IMR-90 (cell line): Measurements from ENCODE around the gene ATF7IP. TPM values are rescaled to one million over a fixed set of nuclear protein-coding genes. Genes with fewer than 3 reads are reported as not detected.

ENCODE experiments used
- ATAC-seq: fragments of 200-7000 bp; cut with Tn5 transposase; 2 replicates; pipeline ENCODE4 v1.9.1; 2020; ENCODE audit warnings: low read depth, mild to moderate bottlenecking, moderate library complexity
- BruUV-seq: library from RNA; stranded (reverse); fragments of 400-500 nt; replicated peaks from 2 replicates; lab custom pipeline; 2021; lab: Mats Ljungman, UMichigan
- CTCF ChIA-PET: fragments of 300-600 bp; formaldehyde crosslinking; extraction: SDS; loops from one replicate; lab custom pipeline; 2021; ENCODE audit warnings: antibody characterized with exemption; lab: Yijun Ruan, JAX
- POLR2A ChIA-PET: fragments of 300-600 bp; sonication (Branson Sonifier 250); formaldehyde crosslinking; loops from one replicate; lab custom pipeline; 2022; ENCODE audit warnings: antibody characterized with exemption; ENCODE audit not compliant: unreplicated experiment; lab: Charles Lee
- DNase-seq: peaks from one replicate; pipeline ENCODE4 v3.0.0; 2013
- H2AFZ ChIP-seq: replicated peaks from 2 replicates; pipeline ENCODE3; 2013; ENCODE audit warnings: low read length, mild to moderate bottlenecking; ENCODE audit not compliant: poor library complexity
- H2AK5ac ChIP-seq: 2 replicates; pipeline ENCODE4 v1.6.1; 2013; ENCODE audit warnings: low read depth, low read length, inconsistent platforms
- H2AK9ac ChIP-seq: replicated peaks from 2 replicates; pipeline ENCODE3; 2013; ENCODE audit warnings: mild to moderate bottlenecking, low read depth, low read length, moderate library complexity; ENCODE audit not compliant: poor library complexity
- H2BK120ac ChIP-seq: 2 replicates; pipeline ENCODE4 v1.6.1; 2013; ENCODE audit warnings: low read depth, low read length, inconsistent platforms
- H2BK15ac ChIP-seq: 3 replicates; pipeline ENCODE4 v1.6.1; 2013; ENCODE audit warnings: low read depth, low read length, inconsistent platforms
- H2BK20ac ChIP-seq: 2 replicates; pipeline ENCODE4 v1.6.1; 2013; ENCODE audit warnings: low read depth, mild to moderate bottlenecking, inconsistent platforms, low read length, moderate library complexity
- H2BK5ac ChIP-seq: 2 replicates; pipeline ENCODE4 v1.6.1; 2013; ENCODE audit warnings: mild to moderate bottlenecking, low read depth, low read length, inconsistent platforms; ENCODE audit not compliant: poor library complexity, severe bottlenecking
- H3K14ac ChIP-seq: replicated peaks from 2 replicates; pipeline ENCODE4 v1.6.1; 2013; ENCODE audit warnings: low read depth, low read length, inconsistent platforms
- H3K18ac ChIP-seq: 2 replicates; pipeline ENCODE4 v1.6.1; 2013; ENCODE audit warnings: low read depth, low read length, control low read depth
- H3K23ac ChIP-seq: 2 replicates; pipeline ENCODE4 v1.6.1; 2013; ENCODE audit warnings: low read depth, low read length, inconsistent platforms
- H3K27ac ChIP-seq: 2 replicates; pipeline ENCODE4 v1.5.1; 2013; ENCODE audit warnings: mild to moderate bottlenecking, control low read depth, low read length; ENCODE audit not compliant: insufficient read depth
- H3K27me3 ChIP-seq: 2 replicates; pipeline ENCODE4 v1.6.1; 2013; ENCODE audit warnings: low read length; ENCODE audit not compliant: control insufficient read depth, insufficient read depth
- H3K36me3 ChIP-seq: 2 replicates; pipeline ENCODE4 v1.6.1; 2013; ENCODE audit warnings: low read length, mixed read lengths; ENCODE audit not compliant: control insufficient read depth, insufficient read depth
- H3K4ac ChIP-seq: 2 replicates; pipeline ENCODE4 v1.6.1; 2013; ENCODE audit warnings: low read depth, low read length, inconsistent platforms
- H3K4me1 ChIP-seq: 2 replicates; pipeline ENCODE4 v1.6.1; 2013; ENCODE audit warnings: low read length, mixed read lengths; ENCODE audit not compliant: control insufficient read depth, insufficient read depth
- H3K4me2 ChIP-seq: 2 replicates; pipeline ENCODE4 v1.6.1; 2013; ENCODE audit warnings: low read depth, mild to moderate bottlenecking, control low read depth, low read length, moderate library complexity
- H3K4me3 ChIP-seq: 2 replicates; pipeline ENCODE4 v1.5.1; 2013; ENCODE audit warnings: low read depth, mild to moderate bottlenecking, control low read depth, low read length, moderate library complexity; ENCODE audit not compliant: insufficient read depth
- H3K56ac ChIP-seq: 2 replicates; pipeline ENCODE4 v1.6.1; 2013; ENCODE audit warnings: low read length, inconsistent platforms; ENCODE audit not compliant: insufficient read depth; ENCODE audit errors: extremely low read depth
- H3K79me1 ChIP-seq, 2 experiments: 2 replicates each; pipeline ENCODE4 v1.6.1; 2013; ENCODE audit warnings: low read length in 2 of 2, inconsistent platforms in 1 of 2, low read depth in 1 of 2
- H3K9ac ChIP-seq: 2 replicates; pipeline ENCODE4 v1.6.1; 2013; ENCODE audit warnings: low read depth, low read length, control low read depth
- H3K9me1 ChIP-seq: 2 replicates; pipeline ENCODE4 v1.6.1; 2013; ENCODE audit warnings: low read length, inconsistent platforms; ENCODE audit not compliant: insufficient read depth
- H3K9me3 ChIP-seq: 2 replicates; pipeline ENCODE4 v1.6.1; 2013; ENCODE audit warnings: low read length; ENCODE audit not compliant: control insufficient read depth, insufficient read depth
- H4K20me1 ChIP-seq: 2 replicates; pipeline ENCODE4 v1.6.1; 2013; ENCODE audit warnings: low read length, inconsistent platforms; ENCODE audit not compliant: insufficient read depth
- H4K5ac ChIP-seq: 2 replicates; pipeline ENCODE4 v1.6.1; 2013; ENCODE audit warnings: mild to moderate bottlenecking, low read depth, low read length, control low read depth
- H4K8ac ChIP-seq, 2 experiments: 2 replicates each; pipeline ENCODE4 v1.6.1; 2013; ENCODE audit warnings: low read depth in 2 of 2, low read length in 2 of 2, control low read depth in 1 of 2, inconsistent platforms in 1 of 2
- H4K91ac ChIP-seq: 2 replicates; pipeline ENCODE4 v1.6.1; 2013; ENCODE audit warnings: low read depth, low read length, inconsistent platforms; ENCODE audit not compliant: insufficient read depth
- BHLHE40 ChIP-seq: fragments of 150-350 bp; IDR thresholded peaks from 2 replicates; pipeline ENCODE4 v1.6.1; 2016; ENCODE audit warnings: mild to moderate bottlenecking, low read depth, low read length
- CEBPB ChIP-seq: IDR thresholded peaks from 2 replicates; pipeline ENCODE4 v1.6.1; 2012; ENCODE audit warnings: low read depth, low read length, improper control_type of control experiment
- MXI1 ChIP-seq: IDR thresholded peaks from 2 replicates; pipeline ENCODE4 v1.6.1; 2012; ENCODE audit warnings: low read depth, mild to moderate bottlenecking, low read length, moderate library complexity, borderline replicate concordance
- RAD21 ChIP-seq: IDR thresholded peaks from 2 replicates; pipeline ENCODE4 v1.6.1; 2012; ENCODE audit warnings: low read length, improper control_type of control experiment
- RFX5 ChIP-seq: IDR thresholded peaks from 2 replicates; pipeline ENCODE4 v1.8.0; 2012; ENCODE audit warnings: low read depth, mild to moderate bottlenecking, low read length, moderate library complexity
- WGBS, 2 experiments: methylation state at CpG; one replicate each; pipeline versions ENCODE4 v1.1.5 to v1.1.7; 2013; ENCODE audit warnings: missing lambda C conversion rate in 2 of 2; ENCODE audit not compliant: insufficient read length in 1 of 2; ENCODE audit errors: extremely low coverage in 2 of 2; 5-methylcytosine and 5-hydroxymethylcytosine counted together
- dilution Hi-C: fragments of 300-500 bp; cut with HindIII; formaldehyde crosslinking; loops from one replicate; pipeline ENCODE4 v1.14.3; 2018; ENCODE audit warnings: low sequenced_read_pairs; ENCODE audit not compliant: unreplicated experiment
- in situ Hi-C: fragments of 300-500 bp; cut with MboI; formaldehyde crosslinking; loops from 3 replicates; pipeline ENCODE4 v1.14.3; 2019; ENCODE audit warnings: low sequenced_read_pairs, inconsistent platforms, mixed read lengths
- intact Hi-C: fragments of 100-400 bp; cut with micrococcal nuclease; formaldehyde crosslinking; loops from 2 replicates; pipeline ENCODE4 v1.10.0; 2022
- polyA plus RNA-seq, 3 experiments: library from polyadenylated mRNA; depleted of rRNA; stranded (reverse); fragments of >200 nt; gene quantifications; 2 replicates each; pipeline ENCODE4 v1.2.3, GENCODE V29; 2012; ENCODE audit warnings: low replicate concordance in 1 of 3
- total RNA-seq: library from RNA; depleted of rRNA; stranded (reverse); fragments of >200 nt; gene quantifications from 2 replicates; pipeline ENCODE4 v1.2.3, GENCODE V29; 2012
- TF ChIP-seq, protein P1 (sequence below): fragments of 150-350 bp; IDR thresholded peaks from 2 replicates; pipeline ENCODE4 v1.6.1; 2017; ENCODE audit warnings: mild to moderate bottlenecking, antibody characterized with exemption, low read length, low read depth
- TF ChIP-seq, protein P2 (sequence below): fragments of 150-350 bp; IDR thresholded peaks from 2 replicates; pipeline ENCODE4 v1.6.1; 2016; ENCODE audit warnings: low read depth, mild to moderate bottlenecking, low read length, moderate library complexity, borderline replicate concordance
- TF ChIP-seq, protein P3 (sequence below): conservative IDR thresholded peaks from 2 replicates; pipeline ENCODE4 v1.5.1; 2012; ENCODE audit warnings: mild to moderate bottlenecking, low read depth, low read length, improper control_type of control experiment

Gene ATF7IP
- total and polyA plus RNA-seq, 2 of the 4 experiments (the other 2 are of a cell fraction), result 9.4 to 22.8 TPM

DNA sequence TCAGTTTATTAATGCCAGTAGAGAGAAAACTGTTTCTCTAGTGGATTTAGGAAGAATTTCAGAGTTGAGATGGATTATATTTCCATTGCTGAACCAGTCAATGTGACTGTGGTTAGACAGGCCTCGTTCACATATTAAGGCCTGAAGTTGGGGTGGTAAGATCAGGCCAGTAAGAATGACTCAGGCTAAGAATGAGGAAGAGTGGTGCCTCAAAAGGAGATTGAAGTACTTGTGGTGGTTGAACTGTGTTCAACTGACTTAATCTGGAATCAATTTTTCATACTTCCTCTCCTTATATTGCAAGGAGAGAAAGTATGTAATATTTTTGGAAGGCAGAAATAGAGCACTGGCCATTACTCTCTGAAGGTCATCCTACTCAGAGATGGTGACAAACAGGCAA lies 37.8 kb upstream of the ATF7IP start:
- Histone ChIP-seq H2BK20ac (0 out of 2 replicates have a peak overlapping the region, but pooled peaks have one; percentile 11), H3K79me1 (no peaks in the 10 kb centered on the region), H2BK5ac (peak overlapping the region; percentile 88), H4K91ac (no peak overlapping the region), H3K9ac (no peak overlapping the region), H3K4me2 (no peak overlapping the region), H2BK120ac (no peak overlapping the region), H3K56ac (no peak overlapping the region), H3K18ac (peak overlapping the region; percentile 84; the same call in 1 of the 2 replicates), H4K8ac (peak overlapping the region in 1 of 2 experiments; percentile 63; a peak in 1 of 4 replicates), H3K9me3 (peaks cover 7% of the 10 kb centered on the region), H4K20me1 (no peaks in the 10 kb centered on the region), H4K5ac (peak overlapping the region; percentile 94; the same call in 1 of the 2 replicates), H3K36me3 (no peaks in the 10 kb centered on the region), H2AK9ac (no peak overlapping the region), H3K27ac (no peak overlapping the region; the same call in 1 of the 2 replicates), H3K23ac (no peak overlapping the region), H3K4ac (no peak overlapping the region), H3K27me3 (no peaks in the 10 kb centered on the region), H3K4me1 (peaks cover 6% of the 10 kb centered on the region), H3K14ac (no peak overlapping the region), H3K4me3 (no peak overlapping the region), H2AFZ (no peak overlapping the region), H2AK5ac (no peak overlapping the region), H2BK15ac (no peak overlapping the region), H3K9me1 (no peaks in the 10 kb centered on the region; the same call in 1 of the 2 replicates)
- BruUV-seq, result no TSS peak
- POLR2A ChIA-PET, result no interaction called here
- dilution Hi-C loops, result no loop called here
- no CpG with 5 or more reads among the region's 1 CpG for WGBS, 2 experiments
- CTCF ChIA-PET, result interaction anchor here (0.8 kb wide), 1 partner anchor 89 kb away, joined by 3 read pairs; no protein-coding TSS in a partner anchor
- TF ChIP-seq, protein P1, sequence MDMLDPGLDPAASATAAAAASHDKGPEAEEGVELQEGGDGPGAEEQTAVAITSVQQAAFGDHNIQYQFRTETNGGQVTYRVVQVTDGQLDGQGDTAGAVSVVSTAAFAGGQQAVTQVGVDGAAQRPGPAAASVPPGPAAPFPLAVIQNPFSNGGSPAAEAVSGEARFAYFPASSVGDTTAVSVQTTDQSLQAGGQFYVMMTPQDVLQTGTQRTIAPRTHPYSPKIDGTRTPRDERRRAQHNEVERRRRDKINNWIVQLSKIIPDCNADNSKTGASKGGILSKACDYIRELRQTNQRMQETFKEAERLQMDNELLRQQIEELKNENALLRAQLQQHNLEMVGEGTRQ, result no peak
- TF ChIP-seq CEBPB (no peak), MXI1 (no peak), RAD21 (no peak), BHLHE40 (no peak), RFX5 (no peak)
- TF ChIP-seq, protein P2, sequence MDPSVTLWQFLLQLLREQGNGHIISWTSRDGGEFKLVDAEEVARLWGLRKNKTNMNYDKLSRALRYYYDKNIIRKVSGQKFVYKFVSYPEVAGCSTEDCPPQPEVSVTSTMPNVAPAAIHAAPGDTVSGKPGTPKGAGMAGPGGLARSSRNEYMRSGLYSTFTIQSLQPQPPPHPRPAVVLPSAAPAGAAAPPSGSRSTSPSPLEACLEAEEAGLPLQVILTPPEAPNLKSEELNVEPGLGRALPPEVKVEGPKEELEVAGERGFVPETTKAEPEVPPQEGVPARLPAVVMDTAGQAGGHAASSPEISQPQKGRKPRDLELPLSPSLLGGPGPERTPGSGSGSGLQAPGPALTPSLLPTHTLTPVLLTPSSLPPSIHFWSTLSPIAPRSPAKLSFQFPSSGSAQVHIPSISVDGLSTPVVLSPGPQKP, result no peak
- TF ChIP-seq, protein P3, sequence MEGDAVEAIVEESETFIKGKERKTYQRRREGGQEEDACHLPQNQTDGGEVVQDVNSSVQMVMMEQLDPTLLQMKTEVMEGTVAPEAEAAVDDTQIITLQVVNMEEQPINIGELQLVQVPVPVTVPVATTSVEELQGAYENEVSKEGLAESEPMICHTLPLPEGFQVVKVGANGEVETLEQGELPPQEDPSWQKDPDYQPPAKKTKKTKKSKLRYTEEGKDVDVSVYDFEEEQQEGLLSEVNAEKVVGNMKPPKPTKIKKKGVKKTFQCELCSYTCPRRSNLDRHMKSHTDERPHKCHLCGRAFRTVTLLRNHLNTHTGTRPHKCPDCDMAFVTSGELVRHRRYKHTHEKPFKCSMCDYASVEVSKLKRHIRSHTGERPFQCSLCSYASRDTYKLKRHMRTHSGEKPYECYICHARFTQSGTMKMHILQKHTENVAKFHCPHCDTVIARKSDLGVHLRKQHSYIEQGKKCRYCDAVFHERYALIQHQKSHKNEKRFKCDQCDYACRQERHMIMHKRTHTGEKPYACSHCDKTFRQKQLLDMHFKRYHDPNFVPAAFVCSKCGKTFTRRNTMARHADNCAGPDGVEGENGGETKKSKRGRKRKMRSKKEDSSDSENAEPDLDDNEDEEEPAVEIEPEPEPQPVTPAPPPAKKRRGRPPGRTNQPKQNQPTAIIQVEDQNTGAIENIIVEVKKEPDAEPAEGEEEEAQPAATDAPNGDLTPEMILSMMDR, result no peak
- DNase-seq, result peak; percentile 68
- in situ Hi-C loops, result no loop called here
- intact Hi-C loops, result no loop called here
- peak; percentile 67; the same call in 1 of the 2 replicates for ATAC-seq
